HEK293 (cell line): ENCODE data around the gene RPL10A.

Experiments
- BCL6B ChIP-seq: fragments of 450-650 bp; formaldehyde crosslinking; IDR thresholded peaks from 2 replicates; pipeline ENCODE4 v1.5.1; 2017; ENCODE audit warnings: missing biosample characterization, missing genetic modification characterization
- EGR2 ChIP-seq: fragments of 450-650 bp; formaldehyde crosslinking; IDR thresholded peaks from 2 replicates; pipeline ENCODE4 v1.5.1; 2016; ENCODE audit warnings: low read depth, missing biosample characterization, missing genetic modification characterization
- GLI2 ChIP-seq: fragments of 450-650 bp; formaldehyde crosslinking; IDR thresholded peaks from 2 replicates; pipeline ENCODE4; 2017; ENCODE audit warnings: missing biosample characterization, missing genetic modification characterization, low read depth, borderline replicate concordance
- KLF10 ChIP-seq: fragments of 450-650 bp; IDR thresholded peaks from 2 replicates; pipeline ENCODE4 v1.5.1; 2018; ENCODE audit warnings: missing biosample characterization, mild to moderate bottlenecking, missing genetic modification characterization
- PRDM6 ChIP-seq: fragments of 450-650 bp; formaldehyde crosslinking; IDR thresholded peaks from 2 replicates; pipeline ENCODE4 v1.5.1; 2017; ENCODE audit warnings: missing biosample characterization, missing genetic modification characterization
- SCRT1 ChIP-seq: fragments of 450-650 bp; formaldehyde crosslinking; IDR thresholded peaks from 2 replicates; pipeline ENCODE4 v1.5.1; 2016; ENCODE audit warnings: missing biosample characterization, missing genetic modification characterization, borderline replicate concordance
- SP2 ChIP-seq: fragments of 450-650 bp; formaldehyde crosslinking; IDR thresholded peaks from 2 replicates; pipeline ENCODE4 v1.5.1; 2016; ENCODE audit warnings: missing biosample characterization, missing genetic modification characterization
- SP7 ChIP-seq: fragments of 450-650 bp; formaldehyde crosslinking; IDR thresholded peaks from 2 replicates; pipeline ENCODE4 v1.5.1; 2016; ENCODE audit warnings: missing biosample characterization, missing genetic modification characterization
- TCF7L2 ChIP-seq: IDR thresholded peaks from 2 replicates; pipeline ENCODE4 v1.6.1; 2011; ENCODE audit warnings: low read depth, mild to moderate bottlenecking, inconsistent platforms, low read length, moderate library complexity, borderline replicate concordance
- ZBTB1 ChIP-seq: fragments of 450-650 bp; formaldehyde crosslinking; IDR thresholded peaks from 2 replicates; pipeline ENCODE4 v1.5.1; 2016; ENCODE audit warnings: missing biosample characterization, missing genetic modification characterization
- ZBTB7A ChIP-seq: fragments of 450-650 bp; formaldehyde crosslinking; IDR thresholded peaks from 2 replicates; pipeline ENCODE4 v1.5.1; 2016; ENCODE audit warnings: low read depth, missing biosample characterization, missing genetic modification characterization
- ZNF133 ChIP-seq: fragments of 450-650 bp; formaldehyde crosslinking; IDR thresholded peaks from 2 replicates; pipeline ENCODE4 v1.5.1; 2016; ENCODE audit warnings: missing biosample characterization, missing genetic modification characterization
- ZNF2 ChIP-seq: fragments of 450-650 bp; formaldehyde crosslinking; IDR thresholded peaks from 2 replicates; pipeline ENCODE4 v1.5.1; 2016; ENCODE audit warnings: missing biosample characterization, missing genetic modification characterization
- ZNF211 ChIP-seq: fragments of 450-650 bp; formaldehyde crosslinking; IDR thresholded peaks from 2 replicates; pipeline ENCODE4 v1.5.1; 2016; ENCODE audit warnings: low read depth, missing biosample characterization, missing genetic modification characterization
- ZNF223 ChIP-seq: fragments of 450-650 bp; formaldehyde crosslinking; IDR thresholded peaks from 2 replicates; pipeline ENCODE4 v1.5.1; 2016; ENCODE audit warnings: missing biosample characterization, missing genetic modification characterization
- ZNF350 ChIP-seq: fragments of 450-650 bp; formaldehyde crosslinking; IDR thresholded peaks from 2 replicates; pipeline ENCODE4 v1.5.0; 2017; ENCODE audit warnings: missing biosample characterization, mild to moderate bottlenecking, missing genetic modification characterization
- ZNF354C ChIP-seq: fragments of 450-650 bp; formaldehyde crosslinking; IDR thresholded peaks from 2 replicates; pipeline ENCODE4 v1.5.1; 2016; ENCODE audit warnings: missing biosample characterization, missing genetic modification characterization, low read depth, borderline replicate concordance
- ZNF423 ChIP-seq: fragments of 450-650 bp; formaldehyde crosslinking; IDR thresholded peaks from 2 replicates; pipeline ENCODE4 v1.5.1; 2016; ENCODE audit warnings: missing biosample characterization, missing genetic modification characterization
- ZNF449 ChIP-seq: fragments of 450-650 bp; formaldehyde crosslinking; IDR thresholded peaks from 2 replicates; pipeline ENCODE4 v1.5.1; 2017; ENCODE audit warnings: missing biosample characterization, mild to moderate bottlenecking, missing genetic modification characterization, moderate library complexity
- ZNF48 ChIP-seq: fragments of 450-650 bp; formaldehyde crosslinking; IDR thresholded peaks from 2 replicates; pipeline ENCODE4 v1.5.1; 2016; ENCODE audit warnings: missing biosample characterization, missing genetic modification characterization
- ZNF514 ChIP-seq: fragments of 450-650 bp; formaldehyde crosslinking; IDR thresholded peaks from 2 replicates; pipeline ENCODE4 v1.5.1; 2016; ENCODE audit warnings: missing biosample characterization, missing genetic modification characterization
- ZNF549 ChIP-seq: fragments of 450-650 bp; IDR thresholded peaks from 2 replicates; pipeline ENCODE4 v1.5.1; 2018; ENCODE audit warnings: missing biosample characterization, missing genetic modification characterization, mild to moderate bottlenecking, inconsistent platforms, moderate library complexity
- ZNF596 ChIP-seq: fragments of 450-650 bp; IDR thresholded peaks from 2 replicates; pipeline ENCODE4 v1.5.0; 2018; ENCODE audit warnings: missing biosample characterization, mild to moderate bottlenecking, missing genetic modification characterization, moderate library complexity
- ZNF654 ChIP-seq: fragments of 450-650 bp; formaldehyde crosslinking; IDR thresholded peaks from 2 replicates; pipeline ENCODE4 v1.5.1; 2016; ENCODE audit warnings: low read depth, missing biosample characterization, missing genetic modification characterization
- ZNF670 ChIP-seq: fragments of 450-650 bp; formaldehyde crosslinking; IDR thresholded peaks from 2 replicates; pipeline ENCODE4 v1.5.1; 2016; ENCODE audit warnings: missing biosample characterization, missing genetic modification characterization, low read depth
- ZNF768 ChIP-seq: fragments of 450-650 bp; formaldehyde crosslinking; IDR thresholded peaks from 2 replicates; pipeline ENCODE4 v1.5.1; 2018; ENCODE audit warnings: missing biosample characterization, mild to moderate bottlenecking, missing genetic modification characterization
- TF ChIP-seq, protein P1 (sequence below): fragments of 450-650 bp; formaldehyde crosslinking; conservative IDR thresholded peaks from 2 replicates; pipeline ENCODE4 v1.5.1; 2016; ENCODE audit warnings: low read depth, missing biosample characterization, missing genetic modification characterization
- TF ChIP-seq, protein P2 (sequence below): fragments of 450-650 bp; formaldehyde crosslinking; IDR thresholded peaks from 2 replicates; pipeline ENCODE4 v1.5.1; 2016; ENCODE audit warnings: missing biosample characterization, missing genetic modification characterization

RPL10A gene

DNA sequence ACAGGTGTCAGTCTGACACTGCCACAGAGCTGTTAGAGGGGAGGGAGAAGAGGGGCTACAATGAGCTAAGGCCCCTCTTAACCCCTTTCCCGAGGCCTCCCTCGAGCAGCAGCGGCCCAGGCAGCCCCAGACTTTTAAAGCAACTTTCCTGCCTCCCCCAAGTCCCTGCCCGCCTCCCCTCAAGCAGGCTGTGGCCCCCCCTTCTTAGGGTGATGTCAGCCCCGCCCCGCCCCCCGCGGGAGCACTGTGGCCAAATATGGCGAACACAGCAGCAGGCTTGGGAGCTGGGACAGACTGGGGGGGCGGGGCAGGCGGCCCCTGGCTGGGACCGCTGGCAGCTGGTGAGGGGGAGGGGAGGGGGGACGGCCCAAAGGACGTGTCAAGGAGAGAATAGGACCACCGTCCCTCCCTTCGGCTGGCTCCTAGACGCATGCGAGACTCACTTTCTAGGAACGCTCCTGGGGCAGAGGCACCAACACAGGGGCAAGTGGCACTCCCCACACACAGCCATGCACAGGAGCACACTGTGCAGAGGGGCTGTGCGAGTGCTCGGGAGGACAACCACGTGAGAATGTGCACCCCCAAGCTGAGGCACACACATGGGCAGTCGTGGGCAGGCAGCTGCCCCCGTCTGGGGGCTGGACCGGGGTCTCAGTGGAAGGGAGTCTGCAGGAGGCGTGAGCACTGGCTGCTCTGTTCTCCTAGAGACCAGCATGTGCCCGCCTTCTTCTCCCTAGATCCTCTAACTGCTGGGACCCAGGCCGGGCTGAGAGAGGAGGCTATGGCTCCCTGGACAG is 22.0 kb downstream of the RPL10A start (continued):
- TF ChIP-seq, protein P1, sequence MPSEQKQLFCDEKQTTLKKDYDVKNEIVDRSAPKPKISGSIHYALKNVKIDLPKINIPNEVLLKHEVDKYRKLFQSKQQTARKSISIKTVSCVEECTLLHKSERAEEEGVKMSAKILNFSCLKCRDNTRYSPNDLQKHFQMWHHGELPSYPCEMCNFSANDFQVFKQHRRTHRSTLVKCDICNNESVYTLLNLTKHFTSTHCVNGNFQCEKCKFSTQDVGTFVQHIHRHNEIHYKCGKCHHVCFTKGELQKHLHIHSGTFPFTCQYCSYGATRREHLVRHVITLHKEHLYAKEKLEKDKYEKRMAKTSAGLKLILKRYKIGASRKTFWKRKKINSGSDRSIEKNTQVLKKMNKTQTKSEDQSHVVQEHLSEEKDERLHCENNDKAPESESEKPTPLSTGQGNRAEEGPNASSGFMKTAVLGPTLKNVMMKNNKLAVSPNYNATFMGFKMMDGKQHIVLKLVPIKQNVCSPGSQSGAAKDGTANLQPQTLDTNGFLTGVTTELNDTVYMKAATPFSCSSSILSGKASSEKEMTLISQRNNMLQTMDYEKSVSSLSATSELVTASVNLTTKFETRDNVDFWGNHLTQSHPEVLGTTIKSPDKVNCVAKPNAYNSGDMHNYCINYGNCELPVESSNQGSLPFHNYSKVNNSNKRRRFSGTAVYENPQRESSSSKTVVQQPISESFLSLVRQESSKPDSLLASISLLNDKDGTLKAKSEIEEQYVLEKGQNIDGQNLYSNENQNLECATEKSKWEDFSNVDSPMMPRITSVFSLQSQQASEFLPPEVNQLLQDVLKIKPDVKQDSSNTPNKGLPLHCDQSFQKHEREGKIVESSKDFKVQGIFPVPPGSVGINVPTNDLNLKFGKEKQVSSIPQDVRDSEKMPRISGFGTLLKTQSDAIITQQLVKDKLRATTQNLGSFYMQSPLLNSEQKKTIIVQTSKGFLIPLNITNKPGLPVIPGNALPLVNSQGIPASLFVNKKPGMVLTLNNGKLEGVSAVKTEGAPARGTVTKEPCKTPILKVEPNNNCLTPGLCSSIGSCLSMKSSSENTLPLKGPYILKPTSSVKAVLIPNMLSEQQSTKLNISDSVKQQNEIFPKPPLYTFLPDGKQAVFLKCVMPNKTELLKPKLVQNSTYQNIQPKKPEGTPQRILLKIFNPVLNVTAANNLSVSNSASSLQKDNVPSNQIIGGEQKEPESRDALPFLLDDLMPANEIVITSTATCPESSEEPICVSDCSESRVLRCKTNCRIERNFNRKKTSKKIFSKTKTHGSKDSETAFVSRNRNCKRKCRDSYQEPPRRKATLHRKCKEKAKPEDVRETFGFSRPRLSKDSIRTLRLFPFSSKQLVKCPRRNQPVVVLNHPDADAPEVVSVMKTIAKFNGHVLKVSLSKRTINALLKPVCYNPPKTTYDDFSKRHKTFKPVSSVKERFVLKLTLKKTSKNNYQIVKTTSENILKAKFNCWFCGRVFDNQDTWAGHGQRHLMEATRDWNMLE (tag by site-specific recombination) = no peak
- no peak for TF ChIP-seq ZBTB7A
- TF ChIP-seq ZNF48 (tag by site-specific recombination) = no peak
- TF ChIP-seq ZNF133 (tag by site-specific recombination) = peak; percentile 98
- TF ChIP-seq BCL6B = peak; percentile 94
- no peak for TF ChIP-seq ZNF423 (tag by site-specific recombination)
- 0 out of 2 replicates have a peak, but pooled peaks have one; percentile 43 for TF ChIP-seq KLF10 (tag by site-specific recombination)
- no peak for TF ChIP-seq TCF7L2
- no peak for TF ChIP-seq ZNF223
- TF ChIP-seq SP2 (tag by site-specific recombination) = peak; percentile 49
- TF ChIP-seq ZNF211 = no peak
- TF ChIP-seq EGR2 (tag by site-specific recombination) = 0 out of 2 replicates have a peak, but pooled peaks have one; percentile 27
- TF ChIP-seq ZNF2 (tag by site-specific recombination) = no peak
- no peak for TF ChIP-seq ZNF449 (tag by site-specific recombination)
- no peak for TF ChIP-seq GLI2 (tag by site-specific recombination)
- no peak for TF ChIP-seq SCRT1 (tag by site-specific recombination)
- no peak for TF ChIP-seq PRDM6 (tag by site-specific recombination)
- TF ChIP-seq ZNF350 (tag by site-specific recombination) = no peak
- no peak for TF ChIP-seq ZBTB1
- no peak for TF ChIP-seq ZNF549 (tag by site-specific recombination)
- TF ChIP-seq ZNF354C (tag by site-specific recombination) = no peak
- TF ChIP-seq ZNF514 (tag by site-specific recombination) = no peak
- TF ChIP-seq ZNF596 (tag by site-specific recombination) = no peak
- TF ChIP-seq SP7 (tag by site-specific recombination) = peak; percentile 56
- TF ChIP-seq ZNF654 (tag by site-specific recombination) = no peak
- TF ChIP-seq, protein P2, sequence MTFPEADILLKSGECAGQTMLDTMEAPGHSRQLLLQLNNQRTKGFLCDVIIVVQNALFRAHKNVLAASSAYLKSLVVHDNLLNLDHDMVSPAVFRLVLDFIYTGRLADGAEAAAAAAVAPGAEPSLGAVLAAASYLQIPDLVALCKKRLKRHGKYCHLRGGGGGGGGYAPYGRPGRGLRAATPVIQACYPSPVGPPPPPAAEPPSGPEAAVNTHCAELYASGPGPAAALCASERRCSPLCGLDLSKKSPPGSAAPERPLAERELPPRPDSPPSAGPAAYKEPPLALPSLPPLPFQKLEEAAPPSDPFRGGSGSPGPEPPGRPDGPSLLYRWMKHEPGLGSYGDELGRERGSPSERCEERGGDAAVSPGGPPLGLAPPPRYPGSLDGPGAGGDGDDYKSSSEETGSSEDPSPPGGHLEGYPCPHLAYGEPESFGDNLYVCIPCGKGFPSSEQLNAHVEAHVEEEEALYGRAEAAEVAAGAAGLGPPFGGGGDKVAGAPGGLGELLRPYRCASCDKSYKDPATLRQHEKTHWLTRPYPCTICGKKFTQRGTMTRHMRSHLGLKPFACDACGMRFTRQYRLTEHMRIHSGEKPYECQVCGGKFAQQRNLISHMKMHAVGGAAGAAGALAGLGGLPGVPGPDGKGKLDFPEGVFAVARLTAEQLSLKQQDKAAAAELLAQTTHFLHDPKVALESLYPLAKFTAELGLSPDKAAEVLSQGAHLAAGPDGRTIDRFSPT = peak; percentile 83
- no peak for TF ChIP-seq ZNF670 (tag by site-specific recombination)
- TF ChIP-seq ZNF768 (tag by site-specific recombination) = peak; percentile 67; the same call in 1 of the 2 replicates
